Activated naive CD8-positive, alpha-beta T cell treated with anti-CD3 and anti-CD28 coated beads for 36 hours (primary cell): Measurements from ENCODE around the gene SUSD2. TPM values are rescaled to one million over a fixed set of nuclear protein-coding genes. Genes with fewer than 3 reads are reported as not detected.
"Not testable (repeated sequence)": the region's sequence is repeated elsewhere in the genome, so short reads cannot be mapped to it uniquely, and the experiment has no call there.

Experiments used
- DNase-seq: peaks from one replicate; pipeline ENCODE4 v3.0.0; 2021
- H3K27ac Mint-ChIP-seq: one replicate; pipeline ENCODE4 v1.8.0; 2022; ENCODE audit warnings: mild to moderate bottlenecking, moderate library complexity, mixed read lengths
- H3K27me3 Mint-ChIP-seq: one replicate; pipeline ENCODE4 v1.8.0; 2022; ENCODE audit warnings: mild to moderate bottlenecking, mixed read lengths
- H3K36me3 Mint-ChIP-seq: one replicate; pipeline ENCODE4 v1.8.0; 2021; ENCODE audit warnings: mild to moderate bottlenecking, mixed read lengths
- H3K4me1 Mint-ChIP-seq: one replicate; pipeline ENCODE4 v1.8.0; 2021; ENCODE audit warnings: mixed read lengths
- H3K4me3 Mint-ChIP-seq: one replicate; pipeline ENCODE4 v1.8.0; 2022; ENCODE audit warnings: mild to moderate bottlenecking, moderate library complexity, mixed read lengths
- H3K9me3 Mint-ChIP-seq: one replicate; pipeline ENCODE4 v1.8.0; 2022; ENCODE audit warnings: mixed read lengths
- total RNA-seq, 2 experiments: library from RNA; stranded (reverse); gene quantifications; one replicate each; pipeline ENCODE4 v1.2.3, GENCODE V29; 2021

SUSD2 gene
- total RNA-seq = under 1 TPM; 0.56 to 0.80 TPM

- Mint-ChIP-seq H3K4me3 (no peak within 1 kb of the TSS), H3K27ac (peak within 1 kb of the TSS; percentile 42), H3K9me3 (no peaks in the 10 kb centered on the region), H3K27me3 (no peaks in the 10 kb centered on the region), H3K36me3 (no peaks in the 10 kb centered on the region), H3K4me1 (peaks cover 3% of the 10 kb centered on the region)
- DNase-seq = no peak
These were observed at the start of gene SUSD2 for GRCh38 chr22:24181088-24181995. Gene SUSD2, plus strand, starts transcription at chr22:24181487. Its CDS starts 33 bp downstream, at chr22:24181520.

- no peak overlapping the region for H3K27ac Mint-ChIP-seq
These were observed 47.9 kb upstream of the SUSD2 start for GRCh38 chr22:24133187-24133965.

DNA sequence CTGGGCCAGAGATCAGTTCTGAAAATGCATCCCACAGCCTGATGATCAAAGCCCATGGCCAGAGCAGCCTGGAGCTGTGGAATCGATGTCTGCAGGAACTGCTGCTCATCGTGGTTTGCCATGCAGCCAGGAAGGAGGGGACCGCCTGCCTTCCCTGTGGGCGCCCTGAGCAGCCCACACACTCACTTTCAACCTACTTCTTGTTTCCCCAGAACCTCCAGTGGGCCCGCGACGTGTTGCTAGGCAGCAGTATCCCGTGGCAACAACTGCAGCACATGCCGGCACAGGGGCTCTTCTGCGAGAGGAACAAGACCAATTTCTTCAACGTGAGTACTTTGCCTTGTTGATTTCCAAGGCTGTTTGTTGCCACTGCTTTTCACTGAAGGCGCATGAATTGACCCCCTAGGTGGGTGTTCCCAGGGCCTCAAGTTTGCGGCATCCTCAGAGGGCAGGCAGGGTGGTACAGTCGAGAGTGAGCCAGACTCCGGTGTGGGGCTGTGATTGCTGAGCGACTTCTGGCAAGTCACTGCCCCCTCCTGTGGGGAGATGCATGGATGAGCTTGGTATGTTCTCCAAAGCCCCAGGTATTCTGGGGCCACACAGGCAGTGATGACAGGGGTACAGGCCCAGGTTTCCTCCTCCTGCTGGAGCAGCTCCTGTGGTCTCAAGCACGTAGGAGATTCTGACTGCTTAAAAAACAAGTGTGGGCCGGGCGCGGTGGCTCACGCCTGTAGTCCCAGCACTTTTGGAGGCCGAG is 47.0 kb upstream of the SUSD2 start:
- Mint-ChIP-seq H3K4me3 (peak overlapping the region; percentile 15), H3K9me3 (no peaks in the 10 kb centered on the region), H3K4me1 (peaks cover 37% of the 10 kb centered on the region), H3K27me3 (no peaks in the 10 kb centered on the region), H3K27ac (peak overlapping the region; percentile 42), H3K36me3 (peaks cover 20% of the 10 kb centered on the region)
- DNase-seq = peak; percentile 78

More at GRCh38 chr22:24133187-24133965, 47.9 kb upstream of the SUSD2 start:
- Mint-ChIP-seq H3K27me3 (no peaks in the 10 kb centered on the region), H3K4me3 (no peak overlapping the region), H3K4me1 (peaks cover 35% of the 10 kb centered on the region), H3K36me3 (peaks cover 20% of the 10 kb centered on the region), H3K9me3 (no peaks in the 10 kb centered on the region)
- peak; percentile 35 for DNase-seq

DNA sequence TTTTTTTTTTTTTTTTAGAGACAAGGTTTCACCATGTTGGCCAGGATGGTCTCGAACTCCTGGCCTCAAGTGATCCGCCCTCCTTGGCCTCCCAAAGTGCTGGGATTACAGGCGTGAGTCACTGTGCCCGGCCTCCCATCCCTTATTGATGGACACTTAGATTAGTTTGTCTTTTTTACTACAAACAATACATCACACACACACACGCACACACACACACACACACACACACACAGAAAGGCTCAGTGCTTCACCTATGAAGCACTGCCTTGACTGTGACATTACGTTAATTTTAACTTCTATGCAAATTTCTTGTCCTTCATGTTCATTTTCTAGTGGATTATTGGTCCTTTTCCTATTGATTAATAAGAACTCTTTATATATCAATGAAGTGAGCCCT is 44.8 kb upstream of the SUSD2 start:
- peaks cover 27% of the 10 kb centered on the region for H3K36me3 Mint-ChIP-seq
- peak overlapping the region; percentile 16 for H3K27ac Mint-ChIP-seq
- H3K4me1 Mint-ChIP-seq = peaks cover 55% of the 10 kb centered on the region
- not testable (repeated sequence) for H3K9me3 Mint-ChIP-seq, H3K27me3 Mint-ChIP-seq, H3K4me3 Mint-ChIP-seq, DNase-seq

GRCh38 chr22:24137595-24137994 is 43.7 kb upstream of the SUSD2 start:
- Mint-ChIP-seq H3K27me3 (no peaks in the 10 kb centered on the region), H3K9me3 (no peaks in the 10 kb centered on the region), H3K36me3 (peaks cover 28% of the 10 kb centered on the region), H3K4me3 (no peak overlapping the region), H3K27ac (no peak overlapping the region), H3K4me1 (peaks cover 63% of the 10 kb centered on the region)
- no peak for DNase-seq

- H3K4me3 Mint-ChIP-seq = no peak overlapping the region
- no peak for DNase-seq
- H3K27me3 Mint-ChIP-seq = no peaks in the 10 kb centered on the region
- peaks cover 60% of the 10 kb centered on the region for H3K4me1 Mint-ChIP-seq
- H3K9me3 Mint-ChIP-seq = no peaks in the 10 kb centered on the region
- no peak overlapping the region for H3K27ac Mint-ChIP-seq
- peaks cover 33% of the 10 kb centered on the region for H3K36me3 Mint-ChIP-seq
These were observed 42.5 kb upstream of the SUSD2 start for GRCh38 chr22:24138649-24139420.

GRCh38 chr22:24140357-24140756 is 40.9 kb upstream of the SUSD2 start:
- no peaks in the 10 kb centered on the region for H3K9me3 Mint-ChIP-seq
- no peak overlapping the region for H3K4me3 Mint-ChIP-seq
- DNase-seq = no peak
- peaks cover 26% of the 10 kb centered on the region for H3K36me3 Mint-ChIP-seq
- H3K27me3 Mint-ChIP-seq = no peaks in the 10 kb centered on the region
- no peak overlapping the region for H3K27ac Mint-ChIP-seq
- H3K4me1 Mint-ChIP-seq = peaks cover 62% of the 10 kb centered on the region

GRCh38 chr22:24141586-24141985 is 39.7 kb upstream of the SUSD2 start:
- Mint-ChIP-seq H3K27me3 (no peaks in the 10 kb centered on the region), H3K36me3 (peaks cover 16% of the 10 kb centered on the region), H3K9me3 (no peaks in the 10 kb centered on the region), H3K4me3 (no peak overlapping the region), H3K4me1 (peaks cover 67% of the 10 kb centered on the region), H3K27ac (peak overlapping the region; percentile 48)
- no peak for DNase-seq

GRCh38 chr22:24142241-24142640 is 39.0 kb upstream of the SUSD2 start:
- H3K4me1 Mint-ChIP-seq = peaks cover 67% of the 10 kb centered on the region
- no peaks in the 10 kb centered on the region for H3K27me3 Mint-ChIP-seq
- no peak overlapping the region for H3K27ac Mint-ChIP-seq
- peaks cover 13% of the 10 kb centered on the region for H3K36me3 Mint-ChIP-seq
- no peaks in the 10 kb centered on the region for H3K9me3 Mint-ChIP-seq
- H3K4me3 Mint-ChIP-seq = no peak overlapping the region
- DNase-seq = no peak

GRCh38 chr22:24142831-24143230 is 38.5 kb upstream of the SUSD2 start:
- H3K9me3 Mint-ChIP-seq = no peaks in the 10 kb centered on the region
- H3K4me1 Mint-ChIP-seq = peaks cover 71% of the 10 kb centered on the region
- H3K36me3 Mint-ChIP-seq = peaks cover 15% of the 10 kb centered on the region
- DNase-seq = no peak
- no peaks in the 10 kb centered on the region for H3K27me3 Mint-ChIP-seq
- H3K4me3 Mint-ChIP-seq = no peak overlapping the region
- H3K27ac Mint-ChIP-seq = no peak overlapping the region

GRCh38 chr22:24144056-24144777 is 37.1 kb upstream of the SUSD2 start:
- H3K4me1 Mint-ChIP-seq = peaks cover 70% of the 10 kb centered on the region
- no peaks in the 10 kb centered on the region for H3K9me3 Mint-ChIP-seq
- no peak overlapping the region for H3K4me3 Mint-ChIP-seq
- no peaks in the 10 kb centered on the region for H3K27me3 Mint-ChIP-seq
- H3K27ac Mint-ChIP-seq = no peak overlapping the region
- DNase-seq = no peak
- H3K36me3 Mint-ChIP-seq = peaks cover 16% of the 10 kb centered on the region

GRCh38 chr22:24144778-24145085 is 36.6 kb upstream of the SUSD2 start:
- Mint-ChIP-seq H3K27ac (no peak overlapping the region), H3K4me1 (peaks cover 70% of the 10 kb centered on the region), H3K27me3 (no peaks in the 10 kb centered on the region), H3K9me3 (no peaks in the 10 kb centered on the region), H3K4me3 (no peak overlapping the region), H3K36me3 (peaks cover 13% of the 10 kb centered on the region)
- DNase-seq = no peak

DNA sequence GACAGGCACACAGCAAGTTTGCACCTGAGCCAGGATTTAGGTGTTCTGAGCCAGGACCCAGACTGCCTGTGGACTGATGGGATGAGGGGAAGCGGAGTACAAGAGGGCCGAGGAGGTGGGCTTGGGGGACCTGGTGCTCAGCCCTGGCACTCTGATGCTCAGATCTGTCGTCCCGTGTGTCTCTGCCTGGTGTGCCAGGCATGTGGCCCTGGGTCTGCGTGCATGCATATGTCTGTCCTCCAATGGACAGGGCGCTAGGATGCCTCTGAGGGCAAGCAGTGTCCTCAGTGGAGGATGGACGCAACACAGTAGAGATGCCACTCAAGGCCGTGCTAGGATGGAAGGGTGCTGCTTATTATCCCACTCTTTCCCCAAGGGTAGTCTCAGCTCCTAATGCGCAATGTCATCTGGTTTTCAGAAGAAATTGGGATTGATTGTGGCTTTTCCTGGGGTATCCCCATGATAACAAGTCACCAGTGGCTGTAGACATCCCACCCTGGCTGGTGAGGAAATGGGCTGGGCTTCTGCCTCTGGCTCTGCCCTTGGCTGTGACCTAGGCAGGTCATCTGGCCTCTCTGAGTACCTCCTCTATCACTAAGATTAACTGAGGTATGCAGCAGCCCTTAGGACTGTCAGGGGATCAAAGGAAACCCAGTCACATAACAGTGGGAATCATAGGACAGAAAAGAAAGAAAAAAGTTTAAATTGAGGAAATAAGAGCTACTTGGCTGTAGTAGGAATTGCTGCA is 35.7 kb upstream of the SUSD2 start:
- H3K4me3 Mint-ChIP-seq = no peak overlapping the region
- DNase-seq = no peak

More for the DNA sequence above, 35.7 kb upstream of the SUSD2 start:
- H3K4me1 Mint-ChIP-seq = peaks cover 68% of the 10 kb centered on the region
- peak overlapping the region; percentile 49 for H3K27ac Mint-ChIP-seq
- H3K36me3 Mint-ChIP-seq = peaks cover 11% of the 10 kb centered on the region
- no peaks in the 10 kb centered on the region for H3K9me3 Mint-ChIP-seq
- H3K27me3 Mint-ChIP-seq = no peaks in the 10 kb centered on the region
